Stimulated activated CD4-positive, alpha-beta T cell treated with anti-CD3 and anti-CD28 coated beads, Interleukin-15, amount 100 ng/mL, for 24 hours (primary cell): ENCODE results near the gene LRRC8E.
"Not testable (repeated sequence)": the region's sequence is repeated elsewhere in the genome, so short reads cannot be mapped to it uniquely, and the experiment has no call there.

Experiments
- DNase-seq: peaks from one replicate; pipeline ENCODE4 v3.0.0-alpha.2; 2020

LRRC8E gene

DNA sequence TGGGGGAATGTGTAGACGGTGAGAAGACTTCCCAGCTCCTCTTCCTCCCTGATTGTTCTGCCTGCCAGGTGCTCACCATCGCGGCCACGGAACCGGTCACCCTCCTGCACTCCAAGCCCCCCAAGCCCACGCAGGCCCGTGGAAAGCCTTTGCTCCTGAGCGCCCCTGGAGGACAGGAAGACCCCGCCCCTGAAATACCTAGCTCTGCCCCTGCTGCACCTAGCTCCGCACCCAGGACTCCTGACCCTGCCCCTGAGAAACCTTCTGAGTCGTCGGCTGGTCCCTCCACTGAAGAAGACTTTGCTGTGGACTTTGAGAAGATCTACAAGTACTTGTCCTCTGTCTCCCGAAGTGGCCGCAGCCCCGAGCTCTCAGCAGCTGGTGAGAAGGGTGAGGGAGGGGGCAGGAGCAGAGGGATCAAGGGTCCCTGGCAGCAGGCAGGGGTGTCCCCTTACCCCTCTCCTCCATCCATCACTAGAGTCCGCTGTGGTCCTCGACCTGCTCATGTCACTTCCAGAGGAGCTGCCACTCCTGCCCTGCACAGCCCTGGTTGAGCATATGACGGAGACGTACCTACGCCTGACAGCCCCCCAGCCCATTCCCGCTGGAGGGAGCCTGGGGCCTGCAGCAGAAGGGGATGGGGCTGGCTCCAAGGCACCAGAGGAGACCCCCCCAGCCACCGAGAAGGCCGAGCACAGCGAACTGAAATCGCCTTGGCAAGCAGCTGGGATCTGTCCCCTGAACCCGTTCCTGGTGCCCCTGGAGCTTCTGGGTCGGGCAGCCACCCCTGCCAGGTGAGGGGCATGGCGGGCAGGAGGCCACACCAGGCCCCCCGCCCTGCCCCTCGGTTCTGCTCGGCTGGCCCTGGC is 33.9 kb downstream of the LRRC8E start:
- DNase-seq, result no peak

GRCh38 chr19:7922836-7923195 is 34.5 kb downstream of the LRRC8E start:
- no peak for DNase-seq

DNA sequence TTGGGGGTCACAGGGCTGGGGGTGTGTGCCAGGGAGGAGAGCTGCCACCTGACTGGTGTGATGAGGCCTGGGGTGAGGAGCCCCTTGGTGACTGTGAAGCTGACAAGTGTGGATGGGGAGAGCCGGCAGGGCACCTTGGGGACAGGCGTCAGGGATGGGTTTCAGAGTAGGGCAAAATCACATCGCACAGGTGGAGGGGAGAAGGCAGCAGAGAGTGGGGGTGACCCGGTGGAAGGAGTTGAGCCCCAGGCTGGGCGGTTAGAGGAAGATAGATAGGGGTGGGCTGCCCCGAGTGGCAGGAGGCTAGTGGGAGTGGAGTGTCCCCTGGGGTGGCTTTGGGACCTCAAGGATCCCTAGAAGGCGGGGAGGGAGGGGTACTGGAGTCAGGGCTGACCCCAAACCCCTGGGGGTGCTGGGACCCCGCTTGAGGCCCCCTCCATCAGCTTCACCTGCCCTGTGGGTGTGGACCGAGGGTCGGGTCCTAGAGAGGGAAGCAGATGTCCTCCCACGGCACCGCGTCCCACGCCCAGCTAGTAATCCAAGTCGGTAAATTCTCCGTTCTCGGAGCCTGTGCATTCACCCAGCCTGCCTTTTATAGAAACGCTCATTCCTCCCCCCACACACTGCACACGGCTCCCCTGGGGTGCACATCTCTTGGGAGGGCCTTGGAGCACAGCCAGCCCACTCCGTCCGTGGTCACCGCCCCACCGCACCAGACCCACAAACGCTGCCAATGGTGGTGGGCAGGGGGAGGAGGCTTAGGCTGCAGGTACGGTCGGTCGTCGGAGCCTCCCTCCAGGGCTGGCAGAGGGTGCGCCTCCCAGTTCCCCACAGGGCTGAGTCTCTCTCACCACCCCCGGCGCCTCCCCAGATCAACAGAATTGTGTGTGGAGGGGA is 35.2 kb downstream of the LRRC8E start:
- no peak for DNase-seq

DNA sequence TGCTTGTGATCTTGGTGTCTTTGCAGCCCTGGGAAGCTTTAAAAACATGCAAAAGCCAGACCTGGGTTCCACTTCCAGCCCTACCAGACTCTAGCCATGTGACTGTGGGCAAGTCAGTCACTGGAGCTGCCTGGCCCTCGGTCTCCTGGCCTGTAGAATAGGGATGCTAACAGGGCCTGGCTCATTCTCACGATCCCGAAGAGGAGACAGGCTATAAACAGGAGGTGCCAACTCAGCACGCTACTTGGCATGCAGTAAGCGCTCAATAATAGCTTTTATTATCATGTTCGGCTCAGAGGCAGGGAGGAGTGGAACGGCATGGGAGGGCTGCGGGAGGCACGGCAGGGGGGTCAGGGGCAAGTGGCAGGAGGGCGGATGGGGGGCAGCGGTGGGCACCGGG is 35.9 kb downstream of the LRRC8E start:
- no peak for DNase-seq

DNA sequence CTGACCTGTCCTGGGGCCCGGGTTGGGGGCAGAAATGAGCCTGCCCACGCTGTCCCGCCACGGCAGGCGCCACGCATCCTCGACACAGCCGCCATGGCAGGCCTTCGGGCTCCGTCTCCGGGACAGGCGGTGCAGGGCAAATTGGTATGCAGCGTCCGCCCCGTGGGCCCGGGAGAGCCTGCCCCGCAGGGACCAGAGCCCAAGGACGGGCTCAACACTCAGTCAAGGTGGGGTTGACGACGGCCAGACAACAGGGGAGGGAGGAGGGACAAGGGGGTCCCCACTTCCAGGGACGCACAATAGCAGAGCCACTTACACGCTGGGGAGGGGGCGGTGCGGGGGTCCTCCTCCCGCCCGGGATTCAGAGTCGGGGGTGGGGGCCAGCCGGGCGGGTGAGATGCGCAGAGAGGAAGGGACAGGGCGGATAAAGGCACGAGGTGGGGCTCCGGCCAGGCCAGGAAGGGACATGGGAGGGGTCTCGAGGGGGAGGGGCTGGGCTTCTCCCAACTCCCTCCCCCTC is 36.4 kb downstream of the LRRC8E start:
- no peak for DNase-seq

DNA sequence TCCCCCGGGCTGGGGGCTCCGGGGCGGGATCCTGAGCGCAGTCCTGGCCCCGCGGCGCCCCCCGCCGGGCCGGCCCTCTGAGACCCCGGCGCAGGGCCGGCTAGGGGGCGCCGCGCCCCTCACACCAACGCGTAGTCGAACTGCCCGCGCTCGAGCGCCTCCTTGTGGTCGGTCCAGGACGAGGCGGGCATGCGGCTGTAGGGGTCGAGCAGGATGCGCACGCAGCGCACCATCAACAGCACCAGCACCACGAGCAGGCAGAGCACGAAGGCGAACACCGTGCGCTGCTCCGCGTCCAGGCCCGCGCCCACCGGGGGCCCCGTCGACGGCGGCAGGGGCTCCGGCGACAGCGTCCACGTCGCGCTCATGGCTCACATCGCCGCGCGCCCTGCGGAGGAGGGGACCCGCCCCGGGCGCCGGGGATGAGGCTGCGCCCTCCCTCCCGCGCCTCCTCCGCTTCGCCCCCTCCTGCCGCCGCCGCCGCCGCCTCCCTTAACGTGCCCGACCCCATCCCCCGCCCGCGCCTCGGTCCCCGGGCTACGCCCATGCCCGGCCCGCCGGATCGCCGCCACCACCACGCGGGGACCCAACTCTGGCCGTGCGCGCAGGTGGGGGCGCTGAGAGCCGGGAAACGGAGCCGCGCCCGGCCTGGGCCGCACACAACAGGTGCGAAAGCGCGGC is 37.0 kb downstream of the LRRC8E start:
- DNase-seq, result peak; percentile 86

- peak; percentile 82 for DNase-seq
Measured at GRCh38 chr19:7926021-7926726, 37.9 kb downstream of the LRRC8E start, which contains the start of gene CTXN1. Gene CTXN1, minus strand, starts transcription at chr19:7926135. Its CDS starts 597 bp downstream, at chr19:7925538.

GRCh38 chr19:7926727-7927604 is 38.7 kb downstream of the LRRC8E start:
- no peak for DNase-seq

- DNase-seq, result no peak
Measured at GRCh38 chr19:7927605-7928333, 39.5 kb downstream of the LRRC8E start.

DNA sequence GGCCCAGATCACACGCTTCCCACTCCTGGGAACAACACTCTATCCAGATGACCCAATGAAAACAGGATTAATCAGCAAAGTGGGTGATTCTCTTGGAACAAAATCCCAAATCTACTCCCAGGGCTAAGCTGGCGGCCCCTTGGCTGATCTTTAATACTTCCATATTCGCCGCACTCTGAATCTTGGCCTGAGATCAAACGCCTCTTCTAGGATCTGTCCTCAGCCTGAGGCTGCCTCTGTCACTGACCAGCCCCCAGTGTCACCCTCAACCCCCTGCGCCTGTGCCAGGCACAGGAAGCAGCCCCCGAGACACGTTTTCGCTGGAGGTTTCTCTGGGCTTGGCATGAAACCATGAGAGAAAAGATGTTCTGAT is 40.0 kb downstream of the LRRC8E start:
- DNase-seq, result no peak

DNA sequence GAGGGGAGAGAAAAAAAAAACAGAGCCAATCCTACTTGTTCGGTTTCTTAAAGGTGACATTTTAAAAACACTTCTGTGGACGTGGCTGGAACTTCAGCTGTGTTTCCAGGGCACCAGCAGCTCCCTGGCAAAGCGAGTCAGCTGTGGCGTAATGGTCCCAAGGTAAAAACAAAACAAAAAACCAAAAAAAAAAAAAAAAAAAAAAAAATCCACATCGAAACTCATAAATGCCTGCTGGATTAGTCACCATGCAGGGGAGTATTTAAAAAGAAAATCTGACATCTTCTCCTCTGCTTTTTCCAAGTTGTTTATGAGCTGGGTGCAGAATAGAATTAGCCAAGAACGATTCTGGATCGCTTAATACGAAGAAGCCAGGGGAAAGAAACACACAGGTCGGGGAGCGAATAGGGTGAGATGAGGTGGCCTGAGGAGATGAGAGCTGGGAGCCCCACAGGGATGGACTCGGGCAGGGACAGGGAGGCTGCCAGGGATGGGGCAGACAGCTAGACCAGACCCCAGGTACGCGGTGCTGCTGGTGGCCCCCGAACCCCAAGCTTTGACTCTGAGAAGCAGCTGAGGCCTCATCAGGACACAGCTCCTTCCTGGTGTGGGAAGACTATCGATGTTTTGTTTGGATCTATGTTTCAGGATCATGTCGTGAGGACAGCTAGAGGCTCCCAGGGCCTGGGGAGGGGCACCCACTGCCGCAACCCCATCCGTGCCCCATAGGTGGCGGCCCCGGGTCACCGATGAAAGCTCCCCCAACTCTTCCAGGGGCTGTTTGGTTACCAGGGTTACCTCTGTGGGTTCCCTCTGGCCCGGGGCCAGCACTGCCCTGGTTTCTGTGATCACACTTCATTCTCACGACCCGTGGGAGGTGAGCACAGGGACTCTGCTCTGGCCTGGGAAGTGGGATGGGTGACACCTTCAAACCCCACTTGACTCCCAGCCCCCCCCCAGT is 40.7 kb downstream of the LRRC8E start:
- peak; percentile 70 for DNase-seq

DNA sequence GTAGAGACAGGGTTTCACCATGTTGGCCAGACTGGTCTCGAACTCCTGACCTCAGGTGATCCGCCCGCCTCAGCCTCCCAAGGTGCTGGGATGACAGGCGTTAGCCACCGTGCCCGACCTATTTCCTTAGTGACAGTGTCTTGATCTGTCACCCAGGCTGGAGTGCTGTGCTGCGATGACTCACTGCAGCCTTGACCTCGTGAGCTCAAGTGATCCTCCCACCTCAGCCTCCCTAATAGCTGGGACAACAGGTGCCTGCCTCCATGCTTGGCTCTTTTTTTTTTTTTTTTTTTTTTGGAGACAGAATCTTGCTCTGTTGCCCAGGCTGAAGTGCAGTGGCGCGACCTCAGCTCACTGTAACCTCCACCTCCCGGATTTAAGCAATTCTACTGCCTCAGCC is 41.7 kb downstream of the LRRC8E start:
- DNase-seq, result not testable (repeated sequence)

GRCh38 chr19:7930765-7931164 is 42.5 kb downstream of the LRRC8E start:
- DNase-seq, result no peak

- DNase-seq, result no peak
Measured at GRCh38 chr19:7931221-7932061, 43.1 kb downstream of the LRRC8E start.

DNA sequence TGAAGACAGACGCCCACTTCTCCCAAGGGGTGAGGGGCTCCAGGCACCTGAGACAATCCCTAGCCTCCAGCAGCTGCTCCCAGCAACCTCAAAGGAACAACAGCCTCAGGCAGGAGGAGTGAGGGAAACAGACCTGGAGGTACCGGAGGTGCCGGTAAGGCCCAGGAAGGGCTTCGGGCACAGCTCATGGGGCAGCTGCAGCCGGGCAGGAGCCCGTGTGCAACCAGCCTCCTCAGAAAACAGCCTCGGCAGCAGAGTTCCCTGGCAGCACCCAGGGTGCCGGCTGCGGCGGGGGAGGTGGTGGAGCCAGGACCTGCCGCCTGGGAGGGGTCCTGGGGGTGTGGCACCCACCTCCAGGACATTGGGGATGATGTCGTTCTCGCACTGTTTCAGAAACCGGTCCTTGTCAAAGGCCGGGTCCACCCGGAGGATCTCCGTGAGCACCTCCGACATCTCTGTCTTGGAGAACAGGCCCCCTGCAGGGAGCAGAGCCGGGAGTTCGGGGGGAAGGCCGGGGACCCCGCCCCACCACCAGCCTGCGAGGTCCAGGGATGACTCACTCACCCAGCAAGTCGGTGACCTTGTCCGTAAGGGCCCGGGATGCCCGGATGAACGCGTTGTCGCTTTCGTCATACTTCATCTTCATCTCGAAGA is 44.1 kb downstream of the LRRC8E start:
- DNase-seq, result no peak

GRCh38 chr19:7932930-7933300 is 44.6 kb downstream of the LRRC8E start:
- no peak for DNase-seq

DNA sequence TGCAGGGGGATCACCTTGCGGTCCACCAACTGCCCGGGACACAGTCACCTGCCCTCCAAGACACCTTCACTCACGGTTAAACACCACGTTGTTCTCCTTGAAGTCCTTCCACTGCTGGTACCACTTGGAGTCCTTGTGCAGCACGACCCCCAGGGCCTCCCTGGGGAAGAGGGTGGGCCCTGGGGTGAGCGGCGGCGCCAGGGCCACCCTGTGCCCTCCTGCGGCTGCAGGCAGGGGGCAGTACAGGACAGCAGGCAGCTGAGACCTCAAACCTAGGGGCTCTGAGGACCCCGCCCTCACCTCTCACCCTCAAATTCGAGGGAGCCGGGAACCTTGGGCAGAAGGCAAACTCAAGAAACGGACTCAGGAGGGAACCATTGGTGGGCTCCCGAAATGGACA is 45.1 kb downstream of the LRRC8E start:
- no peak for DNase-seq
